Duodenal mucosa (tissue), 2 donors: ENCODE results near the gene AMFR.

Source experiments
- H3K27ac ChIP-seq: one replicate; pipeline ENCODE4 v1.7.0; 2013; ENCODE audit warnings: low read depth, low read length
- H3K27me3 ChIP-seq, 2 donors: one replicate each; pipeline ENCODE4 v1.7.0; 2013; ENCODE audit warnings: low read length in 2 of 2, control low read depth in 1 of 2; ENCODE audit not compliant: insufficient read depth in 2 of 2, control insufficient read depth in 1 of 2
- H3K36me3 ChIP-seq, 2 donors: one replicate each; pipeline ENCODE4 v1.7.0; 2013; ENCODE audit warnings: low read length in 2 of 2, control low read depth in 1 of 2; ENCODE audit not compliant: insufficient read depth in 2 of 2, control insufficient read depth in 1 of 2
- H3K4me1 ChIP-seq, 2 donors: one replicate each; pipeline ENCODE4 v1.7.0; 2013; ENCODE audit warnings: low read length in 2 of 2, control low read depth in 1 of 2; ENCODE audit not compliant: insufficient read depth in 2 of 2, control insufficient read depth in 1 of 2
- H3K4me3 ChIP-seq, 2 donors: one replicate each; pipeline ENCODE4 v1.7.0; 2013; ENCODE audit warnings: low read length in 2 of 2, low read depth in 1 of 2
- H3K9ac ChIP-seq, 2 donors: one replicate each; pipeline ENCODE4 v1.7.0; 2013; ENCODE audit warnings: low read length in 2 of 2, low read depth in 1 of 2
- H3K9me3 ChIP-seq, 2 donors: one replicate each; pipeline ENCODE4 v1.7.0; 2013; ENCODE audit warnings: low read length in 2 of 2, control low read depth in 1 of 2; ENCODE audit not compliant: control insufficient read depth in 1 of 2

The AMFR gene

GRCh38 chr16:56415875-56416274 is 9.5 kb downstream of the AMFR start:
- Histone ChIP-seq H3K36me3 (peaks cover 2 to 13% of the 10 kb centered on the region in 2 donors), H3K4me1 (peaks cover 0 to 3% of the 10 kb centered on the region in 2 donors), H3K27ac (no peak overlapping the region), H3K27me3 (no peaks in the 10 kb centered on the region), H3K9me3 (no peaks in the 10 kb centered on the region), H3K9ac (no peak overlapping the region), H3K4me3 (no peak overlapping the region)

GRCh38 chr16:56414366-56414765 is 11.0 kb downstream of the AMFR start:
- H3K9ac ChIP-seq: no peak overlapping the region

GRCh38 chr16:56413381-56413780 is 12.0 kb downstream of the AMFR start:
- Histone ChIP-seq H3K9ac (no peak overlapping the region), H3K4me3 (no peak overlapping the region), H3K4me1 (peaks cover 8 to 14% of the 10 kb centered on the region in 2 donors), H3K27ac (no peak overlapping the region), H3K27me3 (no peaks in the 10 kb centered on the region), H3K36me3 (peaks cover 4 to 24% of the 10 kb centered on the region in 2 donors), H3K9me3 (no peaks in the 10 kb centered on the region)

More at GRCh38 chr16:56414366-56414765, 11.0 kb downstream of the AMFR start:
- Histone ChIP-seq H3K4me1 (peaks cover 4 to 6% of the 10 kb centered on the region in 2 donors), H3K4me3 (no peak overlapping the region), H3K36me3 (peaks cover 2 to 14% of the 10 kb centered on the region in 2 donors), H3K27me3 (no peaks in the 10 kb centered on the region), H3K27ac (no peak overlapping the region), H3K9me3 (no peaks in the 10 kb centered on the region)

GRCh38 chr16:56411624-56412023 is 13.7 kb downstream of the AMFR start:
- Histone ChIP-seq H3K36me3 (peaks cover 9 to 33% of the 10 kb centered on the region in 2 donors), H3K27ac (no peak overlapping the region)

GRCh38 chr16:56411123-56411522 is 14.2 kb downstream of the AMFR start:
- H3K9ac ChIP-seq: no peak overlapping the region
- H3K4me3 ChIP-seq: no peak overlapping the region
- no peaks in the 10 kb centered on the region for H3K9me3 ChIP-seq
- H3K27ac ChIP-seq: no peak overlapping the region
- H3K36me3 ChIP-seq: peaks cover 9 to 33% of the 10 kb centered on the region in 2 donors
- H3K27me3 ChIP-seq: no peaks in the 10 kb centered on the region
- H3K4me1 ChIP-seq: peaks cover 17 to 22% of the 10 kb centered on the region in 2 donors

More at GRCh38 chr16:56411624-56412023, 13.7 kb downstream of the AMFR start:
- Histone ChIP-seq H3K4me3 (no peak overlapping the region), H3K9ac (no peak overlapping the region), H3K27me3 (no peaks in the 10 kb centered on the region), H3K4me1 (peaks cover 17 to 22% of the 10 kb centered on the region in 2 donors), H3K9me3 (no peaks in the 10 kb centered on the region)

GRCh38 chr16:56409195-56409594 is 16.1 kb downstream of the AMFR start:
- H3K4me1 ChIP-seq: peaks cover 14 to 22% of the 10 kb centered on the region in 2 donors
- peak overlapping the region in 1 of 2 donors; percentile 45 for H3K9ac ChIP-seq
- peak overlapping the region; percentile 50 to 55 for H3K4me3 ChIP-seq
- H3K9me3 ChIP-seq: no peaks in the 10 kb centered on the region
- peak overlapping the region; percentile 68 for H3K27ac ChIP-seq
- H3K27me3 ChIP-seq: no peaks in the 10 kb centered on the region
- H3K36me3 ChIP-seq: peaks cover 17 to 48% of the 10 kb centered on the region in 2 donors

- Histone ChIP-seq H3K9ac (peak overlapping the region; percentile 6 to 43), H3K4me1 (peaks cover 14 to 22% of the 10 kb centered on the region in 2 donors), H3K4me3 (peak overlapping the region; percentile 50 to 55), H3K27me3 (no peaks in the 10 kb centered on the region), H3K27ac (peak overlapping the region; percentile 68), H3K36me3 (peaks cover 18 to 49% of the 10 kb centered on the region in 2 donors), H3K9me3 (no peaks in the 10 kb centered on the region)
These were observed 16.8 kb downstream of the AMFR start for GRCh38 chr16:56408379-56409098.

GRCh38 chr16:56405977-56406672 is 19.2 kb downstream of the AMFR start:
- H3K27ac ChIP-seq: no peak overlapping the region
- no peak overlapping the region for H3K9ac ChIP-seq
- peaks cover 14 to 22% of the 10 kb centered on the region in 2 donors for H3K4me1 ChIP-seq
- no peaks in the 10 kb centered on the region for H3K9me3 ChIP-seq
- H3K36me3 ChIP-seq: peaks cover 33 to 56% of the 10 kb centered on the region in 2 donors
- no peak overlapping the region for H3K4me3 ChIP-seq
- H3K27me3 ChIP-seq: no peaks in the 10 kb centered on the region

- Histone ChIP-seq H3K9me3 (no peaks in the 10 kb centered on the region), H3K9ac (no peak overlapping the region), H3K4me3 (no peak overlapping the region), H3K27ac (no peak overlapping the region), H3K27me3 (no peaks in the 10 kb centered on the region), H3K4me1 (no peaks in the 10 kb centered on the region), H3K36me3 (peaks cover 28 to 51% of the 10 kb centered on the region in 2 donors)
These were observed 23.9 kb downstream of the AMFR start for GRCh38 chr16:56401482-56401881.

- Histone ChIP-seq H3K4me1 (no peaks in the 10 kb centered on the region), H3K27me3 (no peaks in the 10 kb centered on the region), H3K36me3 (peaks cover 28 to 48% of the 10 kb centered on the region in 2 donors), H3K9me3 (no peaks in the 10 kb centered on the region), H3K4me3 (no peak overlapping the region), H3K9ac (no peak overlapping the region), H3K27ac (no peak overlapping the region)
These were observed 24.9 kb downstream of the AMFR start for GRCh38 chr16:56400458-56400857.
